ENCODE results near the gene ROGDI. TPM values are rescaled to one million over a fixed set of nuclear protein-coding genes. Genes with fewer than 3 reads are reported as not detected.

Gene ROGDI
- total RNA-seq, 2 donors from 2014 or later, result 21.8 to 25.9 TPM

GRCh38 chr16:4814542-4815173, 12.2 kb upstream of the ROGDI start:
- Histone ChIP-seq H3K4me3 (no peak overlapping the region), H3K27ac (no peak overlapping the region), H3K27me3 (no peaks in the 10 kb centered on the region), H3K36me3 (replicated peaks in 1 of 2; ENCODE audit: insufficient read depth in 1 of 2, low read depth in 2 of 2) (peaks cover 11 to 25% of the 10 kb centered on the region in 2 donors), H3K9me3 (no peaks in the 10 kb centered on the region), H3K4me1 (no peaks in the 10 kb centered on the region)
- intact Hi-C loops (cut with DNase I), result no loop called here
- 79 to 87% methylated on average over 14 to 16 of the region's 16 CpGs for WGBS, 2 donors
- no peak for DNase-seq
- TF ChIP-seq CTCF (IDR thresholded peaks at IDR 0.05), result no peak
- no peak for TF ChIP-seq POLR2A (IDR thresholded peaks at IDR 0.05)
- ATAC-seq, result no peak

GRCh38 chr16:4814046-4814445, 11.6 kb upstream of the ROGDI start:
- Histone ChIP-seq H3K9me3 (no peaks in the 10 kb centered on the region), H3K4me3 (no peak overlapping the region), H3K4me1 (no peaks in the 10 kb centered on the region), H3K27ac (no peak overlapping the region), H3K36me3 (replicated peaks in 1 of 2; ENCODE audit: insufficient read depth in 1 of 2, low read depth in 2 of 2) (peaks cover 11 to 25% of the 10 kb centered on the region in 2 donors), H3K27me3 (no peaks in the 10 kb centered on the region)
- intact Hi-C loops (cut with DNase I), result no loop called here
- TF ChIP-seq CTCF (IDR thresholded peaks at IDR 0.05) (no peak), POLR2A (IDR thresholded peaks at IDR 0.05) (no peak)
- DNase-seq (no peak), ATAC-seq (no peak)

- no peak for DNase-seq
- no peak overlapping the region for H3K27ac ChIP-seq
These were observed 11.0 kb upstream of the ROGDI start for GRCh38 chr16:4813251-4814003.

GRCh38 chr16:4811773-4812172, 9.3 kb upstream of the ROGDI start:
- no peak for DNase-seq
- H3K27me3 ChIP-seq, result no peaks in the 10 kb centered on the region
- no peak overlapping the region for H3K27ac ChIP-seq
- WGBS, 2 donors, result 76 to 96% methylated on average over 5 to 9 of the region's 9 CpGs
- intact Hi-C loops (cut with DNase I), result no loop called here
- no peak overlapping the region for H3K4me3 ChIP-seq
- H3K4me1 ChIP-seq, result no peaks in the 10 kb centered on the region
- H3K9me3 ChIP-seq, result no peaks in the 10 kb centered on the region
- TF ChIP-seq CTCF (IDR thresholded peaks at IDR 0.05) (no peak), POLR2A (IDR thresholded peaks at IDR 0.05) (no peak)
- ATAC-seq, result no peak
- peaks cover 11 to 20% of the 10 kb centered on the region in 2 donors for H3K36me3 ChIP-seq (replicated peaks in 1 of 2; ENCODE audit: insufficient read depth in 1 of 2, low read depth in 2 of 2)

More at GRCh38 chr16:4813251-4814003, 11.0 kb upstream of the ROGDI start:
- Histone ChIP-seq H3K36me3 (replicated peaks in 1 of 2; ENCODE audit: insufficient read depth in 1 of 2, low read depth in 2 of 2) (peaks cover 11 to 25% of the 10 kb centered on the region in 2 donors), H3K27me3 (no peaks in the 10 kb centered on the region), H3K4me3 (no peak overlapping the region), H3K4me1 (no peaks in the 10 kb centered on the region), H3K9me3 (no peaks in the 10 kb centered on the region)
- WGBS, 2 donors, result 91 to 94% methylated on average over 11 to 16 of the region's 16 CpGs
- intact Hi-C loops (cut with DNase I), result no loop called here
- TF ChIP-seq POLR2A (IDR thresholded peaks at IDR 0.05) (no peak), CTCF (IDR thresholded peaks at IDR 0.05) (no peak)
- no peak for ATAC-seq

All from body of pancreas (tissue), 4 donors.